OCI-LY7 (cell line): ENCODE data around the gene ATXN1. TPM values are rescaled to one million over a fixed set of nuclear protein-coding genes. Genes with fewer than 3 reads are reported as not detected.

Experiments used
- BruUV-seq: library from RNA; stranded (reverse); fragments of 400-500 nt; replicated peaks from 2 replicates; lab custom pipeline; 2021; lab: Mats Ljungman, UMichigan
- CTCF ChIA-PET: fragments of 300-600 bp; sonication (Branson Sonifier 250); formaldehyde crosslinking; loops from one replicate; lab custom pipeline; 2022; ENCODE audit warnings: antibody characterized with exemption; ENCODE audit not compliant: unreplicated experiment; lab: Charles Lee
- POLR2A ChIA-PET: fragments of 300-600 bp; sonication (Branson Sonifier 250); formaldehyde crosslinking; loops from one replicate; lab custom pipeline; 2022; ENCODE audit warnings: antibody characterized with exemption; lab: Charles Lee
- DNase-seq: peaks from one replicate; pipeline ENCODE4 v3.0.0-alpha.2; 2015; ENCODE audit warnings: low spot score
- H2AFZ ChIP-seq: fragments of 200-600 bp; sonication (generic), shearing (Covaris generic); 2 replicates; pipeline ENCODE4 v1.6.1; 2014; ENCODE audit warnings: mild to moderate bottlenecking, antibody characterized with exemption, low read length, moderate library complexity
- H3K27ac ChIP-seq: fragments of 200-600 bp; sonication (generic); 2 replicates; pipeline ENCODE4 v1.5.1; 2014; ENCODE audit warnings: mixed run types, low read depth, mild to moderate bottlenecking, moderate library complexity, low read length, inconsistent platforms; ENCODE audit not compliant: poor library complexity, severe bottlenecking
- H3K36me3 ChIP-seq: fragments of 200-600 bp; sonication (generic); 2 replicates; pipeline ENCODE4 v1.6.1; 2014; ENCODE audit warnings: mild to moderate bottlenecking, antibody characterized with exemption, low read length, moderate library complexity, mixed read lengths; ENCODE audit not compliant: insufficient read depth
- H3K4me1 ChIP-seq: fragments of 200-600 bp; sonication (generic); 2 replicates; pipeline ENCODE4 v1.5.1; 2014; ENCODE audit warnings: mild to moderate bottlenecking, low read length; ENCODE audit not compliant: insufficient read depth, poor library complexity, severe bottlenecking
- H3K4me2 ChIP-seq: fragments of 200-600 bp; sonication (generic); 2 replicates; pipeline ENCODE4 v1.6.1; 2014; ENCODE audit warnings: mild to moderate bottlenecking, low read length
- H3K4me3 ChIP-seq: fragments of 200-600 bp; sonication (generic); 2 replicates; pipeline ENCODE4 v1.5.1; 2014; ENCODE audit warnings: mild to moderate bottlenecking, low read depth, low read length; ENCODE audit not compliant: poor library complexity, severe bottlenecking
- H3K79me2 ChIP-seq: fragments of 200-600 bp; sonication (generic); 2 replicates; pipeline ENCODE4 v1.6.1; 2016; ENCODE audit warnings: low read depth, mild to moderate bottlenecking, low read length, moderate library complexity, mixed read lengths; ENCODE audit not compliant: insufficient read depth
- H3K9me2 ChIP-seq: fragments of 200-600 bp; sonication (generic); 2 replicates; pipeline ENCODE4 v1.6.1; 2016; ENCODE audit warnings: mild to moderate bottlenecking, low read length, mixed read lengths; ENCODE audit not compliant: insufficient read depth
- H3K9me3 ChIP-seq: fragments of 200-600 bp; sonication (generic); 2 replicates; pipeline ENCODE4 v1.6.1; 2014; ENCODE audit warnings: mild to moderate bottlenecking, mixed run types, low read length, mixed read lengths
- H4K20me1 ChIP-seq: fragments of 200-600 bp; sonication (generic); 2 replicates; pipeline ENCODE4 v1.6.1; 2014; ENCODE audit warnings: mild to moderate bottlenecking, antibody characterized with exemption, low read length, moderate library complexity, mixed read lengths; ENCODE audit not compliant: insufficient read depth
- CTCF ChIP-seq: fragments of 200-600 bp; sonication (generic); conservative IDR thresholded peaks from 2 replicates; pipeline ENCODE4 v1.5.1; 2014; ENCODE audit warnings: mild to moderate bottlenecking, antibody characterized with exemption, low read length, moderate library complexity, mixed read lengths
- EZH2phosphoT487 ChIP-seq: fragments of 200-600 bp; sonication (generic); IDR thresholded peaks from 2 replicates; pipeline ENCODE4 v1.6.1; 2018; ENCODE audit warnings: low read depth, borderline replicate concordance, mild to moderate bottlenecking, mixed run types, antibody characterized with exemption, low read length, moderate library complexity, mixed read lengths
- intact Hi-C: fragments of 100-400 bp; cut with micrococcal nuclease; formaldehyde crosslinking; loops from one replicate; pipeline ENCODE4 v1.10.0; 2022; ENCODE audit not compliant: unreplicated experiment
- total RNA-seq, 2 experiments: library from RNA; depleted of rRNA in 1 of 2; stranded (reverse); fragments of >200 nt in 1 of 2; shearing (Covaris generic) in 1 of 2; gene quantifications; 2 replicates each; pipeline ENCODE4 v1.2.3, GENCODE V29; 2014 to 2022

Gene ATXN1
- total RNA-seq, 2 experiments from 2014 or later, result not detected

GRCh38 chr6:16567071-16567470 lies 194.2 kb downstream of the ATXN1 start:
- H3K4me2 ChIP-seq, result no peak overlapping the region
- H3K4me1 ChIP-seq, result no peaks in the 10 kb centered on the region
- no peak overlapping the region for H2AFZ ChIP-seq
- H3K36me3 ChIP-seq, result no peaks in the 10 kb centered on the region
- no TSS peak for BruUV-seq
- no peak overlapping the region for H3K4me3 ChIP-seq
- intact Hi-C loops, result no loop called here
- no peak for DNase-seq
- H3K79me2 ChIP-seq, result no peaks in the 10 kb centered on the region
- no peak for TF ChIP-seq EZH2phosphoT487
- CTCF ChIA-PET, result no interaction called here
- no peaks in the 10 kb centered on the region for H4K20me1 ChIP-seq
- H3K27ac ChIP-seq, result no peak overlapping the region
- no peaks in the 10 kb centered on the region for H3K9me2 ChIP-seq
- no peaks in the 10 kb centered on the region for H3K9me3 ChIP-seq
- POLR2A ChIA-PET, result no interaction called here

GRCh38 chr6:16564436-16564835 lies 196.8 kb downstream of the ATXN1 start:
- no TSS peak for BruUV-seq
- ChIA-PET CTCF (no interaction called here), POLR2A (interaction anchor here (0.6 to 1.2 kb wide), 2 partner anchors 19 to 93 kb away, joined by 3 read pairs; no protein-coding TSS in a partner anchor)
- Histone ChIP-seq H3K9me3 (no peaks in the 10 kb centered on the region), H3K36me3 (no peaks in the 10 kb centered on the region), H2AFZ (no peak overlapping the region), H3K79me2 (no peaks in the 10 kb centered on the region), H3K4me3 (no peak overlapping the region), H3K4me1 (no peaks in the 10 kb centered on the region), H3K4me2 (no peak overlapping the region), H3K9me2 (no peaks in the 10 kb centered on the region), H4K20me1 (no peaks in the 10 kb centered on the region), H3K27ac (no peak overlapping the region)
- TF ChIP-seq EZH2phosphoT487, result no peak
- no peak for DNase-seq
- intact Hi-C loops, result no loop called here

GRCh38 chr6:16563628-16564240 lies 197.5 kb downstream of the ATXN1 start:
- H3K36me3 ChIP-seq, result no peaks in the 10 kb centered on the region
- H3K9me2 ChIP-seq, result no peaks in the 10 kb centered on the region
- no peaks in the 10 kb centered on the region for H3K9me3 ChIP-seq
- TF ChIP-seq CTCF, result no peak
- no peak for TF ChIP-seq EZH2phosphoT487
- no peaks in the 10 kb centered on the region for H4K20me1 ChIP-seq
- BruUV-seq, result no TSS peak
- POLR2A ChIA-PET, result interaction anchor here (1.2 kb wide), 1 partner anchor 92 kb away, joined by 3 read pairs; no protein-coding TSS in a partner anchor
- H3K27ac ChIP-seq, result no peak overlapping the region
- intact Hi-C loops, result no loop called here
- H3K4me1 ChIP-seq, result no peaks in the 10 kb centered on the region
- CTCF ChIA-PET, result no interaction called here
- H3K4me2 ChIP-seq, result no peak overlapping the region
- H3K79me2 ChIP-seq, result no peaks in the 10 kb centered on the region
- DNase-seq, result no peak
- H3K4me3 ChIP-seq, result no peak overlapping the region
- no peak overlapping the region for H2AFZ ChIP-seq
